Heart left ventricle (tissue), 13 donors: Measurements from ENCODE around the gene EMX1.

Source experiments
- POLR2A ChIP-seq, 2 donors: fragments of 450-650 bp; IDR thresholded peaks; one replicate each; pipeline ENCODE4 v1.6.1; 2017; ENCODE audit warnings: antibody characterized with exemption in 2 of 2, mild to moderate bottlenecking in 2 of 2, moderate library complexity in 2 of 2
- TF ChIP-seq, protein P1 (sequence below), 12 donors: fragments of 200-600 bp; sonication (generic) in 4 of 12; IDR thresholded peaks; one replicate each; pipeline versions ENCODE4 v1.5.0 to v1.8.0; 2018 to 2022; ENCODE audit warnings: antibody characterized with exemption in 12 of 12, mild to moderate bottlenecking in 5 of 12
- donor health status: ischemic (EF 13 %, LVEDD 7.1; RV severe dilation, severe dysfunction).
- donor health status: DM: no; HTN: yes; CAD: no.
- donor health status: DM: no; HTN: no; CAD: no.
- donor health status: ischemic (EF 25% LVEDD 6.9; RV normal size, moderate dysfunction).
- donor health status: ischemic (EF 25% LVEDD 5.7; RV mildly dilated, moderate dysfunction).
- donor health status: ischemic (EF 35%, LVEDD 5.7; RV mildly dilated, moderate dysfunction).
- donor health status: nonischemic (EF 11% LVEDD 7.7; RV severe dilation, severe dysfunction).
- donor health status: DM: yes; HTN: yes; CAD: no.
- donor health status: PGD.
- donor health status: ischemic (EF 29% LVEDD 5.4; RV normal size, mild dysfunction).
- donor health status: nonischemic (EF 23%, LVEDD 6.1; RV moderate dilation, normal function).

GRCh38 chr2:72949045-72949444 is 31.7 kb downstream of the EMX1 start:
- TF ChIP-seq, protein P1, sequence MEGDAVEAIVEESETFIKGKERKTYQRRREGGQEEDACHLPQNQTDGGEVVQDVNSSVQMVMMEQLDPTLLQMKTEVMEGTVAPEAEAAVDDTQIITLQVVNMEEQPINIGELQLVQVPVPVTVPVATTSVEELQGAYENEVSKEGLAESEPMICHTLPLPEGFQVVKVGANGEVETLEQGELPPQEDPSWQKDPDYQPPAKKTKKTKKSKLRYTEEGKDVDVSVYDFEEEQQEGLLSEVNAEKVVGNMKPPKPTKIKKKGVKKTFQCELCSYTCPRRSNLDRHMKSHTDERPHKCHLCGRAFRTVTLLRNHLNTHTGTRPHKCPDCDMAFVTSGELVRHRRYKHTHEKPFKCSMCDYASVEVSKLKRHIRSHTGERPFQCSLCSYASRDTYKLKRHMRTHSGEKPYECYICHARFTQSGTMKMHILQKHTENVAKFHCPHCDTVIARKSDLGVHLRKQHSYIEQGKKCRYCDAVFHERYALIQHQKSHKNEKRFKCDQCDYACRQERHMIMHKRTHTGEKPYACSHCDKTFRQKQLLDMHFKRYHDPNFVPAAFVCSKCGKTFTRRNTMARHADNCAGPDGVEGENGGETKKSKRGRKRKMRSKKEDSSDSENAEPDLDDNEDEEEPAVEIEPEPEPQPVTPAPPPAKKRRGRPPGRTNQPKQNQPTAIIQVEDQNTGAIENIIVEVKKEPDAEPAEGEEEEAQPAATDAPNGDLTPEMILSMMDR (IDR thresholded peaks at IDR 0.05) = no peak
- no peak for TF ChIP-seq POLR2A (IDR thresholded peaks at IDR 0.05)
